Ascending aorta (tissue), 2 donors: ENCODE data around the gene HOXD8. TPM values are rescaled to one million over a fixed set of nuclear protein-coding genes. Genes with fewer than 3 reads are reported as not detected.
A peak's percentile ranks its signal among the peaks of the same experiment; 100 is the strongest.

ENCODE experiments used
- DNase-seq, 2 donors: peaks; one replicate each; pipeline ENCODE4 v3.0.0-alpha.2; 2019; ENCODE audit warnings: low spot score in 2 of 2
- H3K27ac ChIP-seq, 2 donors: fragments of 200-600 bp; sonication (generic); one replicate each; pipeline ENCODE4 v1.5.1; 2016 to 2017; ENCODE audit warnings: mild to moderate bottlenecking in 1 of 2
- H3K27me3 ChIP-seq: fragments of 200-600 bp; sonication (generic); one replicate; pipeline ENCODE4 v1.5.1; 2017
- H3K36me3 ChIP-seq, 2 donors: fragments of 200-600 bp; sonication (generic); one replicate each; pipeline ENCODE4 v1.5.1; 2016
- H3K4me1 ChIP-seq, 2 donors: fragments of 200-600 bp; sonication (generic); one replicate each; pipeline ENCODE4 v1.5.1; 2016 to 2017; ENCODE audit warnings: mild to moderate bottlenecking in 1 of 2
- H3K4me3 ChIP-seq, 2 donors: fragments of 200-600 bp; sonication (generic); one replicate each; pipeline ENCODE4 v1.5.1; 2016 to 2017; ENCODE audit warnings: mild to moderate bottlenecking in 1 of 2
- H3K9me3 ChIP-seq, 2 donors: fragments of 200-600 bp; sonication (generic); one replicate each; pipeline ENCODE4 v1.5.1; 2016
- intact Hi-C: fragments of 100-400 bp; cut with DNase I; formaldehyde crosslinking; loops from one replicate; pipeline ENCODE4 v1.15.1; 2023
- total RNA-seq: library from RNA; depleted of rRNA; stranded (reverse); fragments of >200 nt; gene quantifications from one replicate; pipeline ENCODE4 v1.1.0, GENCODE V29; 2016
- TF ChIP-seq, protein P1 (sequence below), 3 experiments: fragments of 200-600 bp in 2 of 3; fragments of 450-650 bp in 1 of 3; sonication (generic) in 2 of 3; IDR thresholded peaks; one replicate each; pipeline ENCODE4 v1.5.1; 2016 to 2019; ENCODE audit warnings: antibody characterized with exemption in 3 of 3, mild to moderate bottlenecking in 1 of 3, moderate library complexity in 1 of 3

Gene HOXD8
- total RNA-seq, 1 donor from 2014 or later: 19.8 TPM

DNA sequence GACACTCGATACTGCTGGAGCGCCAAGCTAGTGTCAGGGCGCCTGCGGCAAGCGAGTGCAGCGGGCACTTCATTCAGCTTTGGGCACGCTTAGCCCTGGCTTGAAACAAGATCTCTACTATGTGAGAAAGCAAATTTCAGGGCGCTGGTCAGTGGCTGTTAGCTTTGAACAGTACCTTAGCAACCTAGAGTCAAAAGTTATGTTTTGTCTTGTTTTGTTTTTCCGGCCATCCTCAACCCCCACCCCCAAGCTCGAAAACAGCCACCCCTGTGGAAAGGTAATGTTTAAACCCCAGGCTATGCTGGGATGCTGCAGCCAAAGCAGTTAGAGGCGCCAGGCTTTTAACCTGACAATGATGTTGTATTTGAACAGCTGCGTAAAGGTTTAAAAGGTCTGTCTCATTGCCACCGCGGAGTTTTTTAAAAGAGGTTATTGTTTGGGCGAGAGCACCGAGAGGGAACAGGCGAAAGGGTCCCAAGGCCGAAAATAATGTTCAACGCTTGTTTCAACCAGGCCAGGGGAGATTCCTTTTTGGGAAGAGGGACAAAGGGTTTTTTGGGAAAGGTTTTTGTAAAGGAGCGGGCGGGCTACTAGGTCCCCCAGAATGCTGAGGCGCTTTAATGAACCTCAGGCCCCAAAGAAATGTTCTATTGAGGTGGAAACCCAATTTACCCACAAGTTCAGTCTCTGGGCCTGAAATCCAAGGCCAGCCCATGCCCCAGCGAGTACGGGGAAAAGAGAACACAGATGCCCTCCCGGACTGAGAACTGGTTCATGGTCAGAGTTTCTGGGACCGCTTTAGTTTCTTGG lies 15.2 kb upstream of the HOXD8 start:
- Histone ChIP-seq H3K9me3 (no peaks in the 10 kb centered on the region), H3K27ac (no peak overlapping the region), H3K4me3 (no peak overlapping the region), H3K27me3 (peaks cover 56% of the 10 kb centered on the region), H3K4me1 (peaks cover 0 to 5% of the 10 kb centered on the region in 2 donors), H3K36me3 (no peaks in the 10 kb centered on the region)
- no peak for DNase-seq
- intact Hi-C loops: no loop called here
- TF ChIP-seq, protein P1, sequence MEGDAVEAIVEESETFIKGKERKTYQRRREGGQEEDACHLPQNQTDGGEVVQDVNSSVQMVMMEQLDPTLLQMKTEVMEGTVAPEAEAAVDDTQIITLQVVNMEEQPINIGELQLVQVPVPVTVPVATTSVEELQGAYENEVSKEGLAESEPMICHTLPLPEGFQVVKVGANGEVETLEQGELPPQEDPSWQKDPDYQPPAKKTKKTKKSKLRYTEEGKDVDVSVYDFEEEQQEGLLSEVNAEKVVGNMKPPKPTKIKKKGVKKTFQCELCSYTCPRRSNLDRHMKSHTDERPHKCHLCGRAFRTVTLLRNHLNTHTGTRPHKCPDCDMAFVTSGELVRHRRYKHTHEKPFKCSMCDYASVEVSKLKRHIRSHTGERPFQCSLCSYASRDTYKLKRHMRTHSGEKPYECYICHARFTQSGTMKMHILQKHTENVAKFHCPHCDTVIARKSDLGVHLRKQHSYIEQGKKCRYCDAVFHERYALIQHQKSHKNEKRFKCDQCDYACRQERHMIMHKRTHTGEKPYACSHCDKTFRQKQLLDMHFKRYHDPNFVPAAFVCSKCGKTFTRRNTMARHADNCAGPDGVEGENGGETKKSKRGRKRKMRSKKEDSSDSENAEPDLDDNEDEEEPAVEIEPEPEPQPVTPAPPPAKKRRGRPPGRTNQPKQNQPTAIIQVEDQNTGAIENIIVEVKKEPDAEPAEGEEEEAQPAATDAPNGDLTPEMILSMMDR (IDR thresholded peaks at IDR 0.05): no peak

GRCh38 chr2:176114930-176115625 lies 14.4 kb upstream of the HOXD8 start:
- no peak for DNase-seq
- TF ChIP-seq, protein P1 (IDR thresholded peaks at IDR 0.05): no peak
- Histone ChIP-seq H3K36me3 (no peaks in the 10 kb centered on the region), H3K4me3 (no peak overlapping the region), H3K4me1 (peaks cover 0 to 5% of the 10 kb centered on the region in 2 donors), H3K27me3 (peaks cover 48% of the 10 kb centered on the region), H3K27ac (no peak overlapping the region), H3K9me3 (no peaks in the 10 kb centered on the region)
- intact Hi-C loops: no loop called here

DNA sequence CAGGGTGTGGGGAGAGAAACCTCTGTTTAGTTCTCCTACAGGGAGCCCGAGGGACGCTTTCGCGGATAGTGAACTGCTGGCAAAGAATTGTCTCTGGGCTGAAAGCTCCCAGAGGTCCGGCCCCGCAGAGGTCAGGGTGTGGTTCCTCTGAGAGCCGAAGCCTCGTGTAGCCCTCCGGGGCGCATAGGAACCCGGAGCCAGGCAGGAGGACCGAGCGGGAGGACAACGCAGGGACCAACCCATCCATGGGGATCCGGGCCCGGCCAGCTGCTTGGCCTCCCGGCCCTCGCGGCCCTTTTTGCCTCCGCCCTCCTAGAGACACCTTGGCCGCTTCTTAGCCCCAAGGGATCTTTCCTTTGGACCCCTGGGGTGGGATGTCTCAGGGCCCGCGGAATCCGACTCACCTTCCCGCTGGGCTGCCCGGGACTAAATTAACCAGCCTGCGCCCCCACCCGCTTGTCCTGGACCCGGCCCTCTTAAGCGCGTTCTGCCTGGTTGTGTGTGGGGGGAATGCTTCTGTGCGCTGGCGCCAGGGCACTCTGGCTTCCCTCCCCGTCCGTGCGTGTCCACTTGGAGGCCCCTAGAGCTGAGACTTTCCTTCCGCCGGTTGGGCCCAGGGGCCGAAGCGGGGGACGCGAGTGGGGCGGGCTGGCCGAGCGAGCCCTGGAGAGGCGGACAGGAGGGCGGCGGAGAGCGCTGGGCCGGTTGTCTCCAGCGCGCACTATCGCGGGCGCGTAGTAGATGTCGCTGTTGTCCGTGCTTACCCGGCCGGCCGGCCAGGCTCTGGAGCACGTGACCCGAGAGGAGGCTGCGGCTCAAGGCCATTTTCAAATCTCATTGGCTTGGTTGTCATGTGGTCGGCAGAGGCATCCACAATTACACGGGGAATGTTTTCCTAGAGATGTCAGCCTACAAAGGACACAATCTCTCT lies 13.4 kb upstream of the HOXD8 start, which contains the start of gene HOXD10:
Gene HOXD10 (plus strand): TSS at position 896 of the 931 bp plus-strand sequence. CDS start 56 bp downstream, outside the sequence.
- Histone ChIP-seq H3K27ac (no peak within 1 kb of the TSS), H3K27me3 (peaks cover 43% of the 10 kb centered on the region), H3K36me3 (no peaks in the 10 kb centered on the region), H3K9me3 (no peaks in the 10 kb centered on the region), H3K4me1 (peaks cover 0 to 5% of the 10 kb centered on the region in 2 donors), H3K4me3 (peak within 1 kb of the TSS in 1 of 2 donors; percentile 25)
- TF ChIP-seq, protein P1 (IDR thresholded peaks at IDR 0.05): peak in 2 of 3 experiments; percentile 7 to 27
- peak in 1 of 2 donors; percentile 60 for DNase-seq
- intact Hi-C loops: no loop called here

DNA sequence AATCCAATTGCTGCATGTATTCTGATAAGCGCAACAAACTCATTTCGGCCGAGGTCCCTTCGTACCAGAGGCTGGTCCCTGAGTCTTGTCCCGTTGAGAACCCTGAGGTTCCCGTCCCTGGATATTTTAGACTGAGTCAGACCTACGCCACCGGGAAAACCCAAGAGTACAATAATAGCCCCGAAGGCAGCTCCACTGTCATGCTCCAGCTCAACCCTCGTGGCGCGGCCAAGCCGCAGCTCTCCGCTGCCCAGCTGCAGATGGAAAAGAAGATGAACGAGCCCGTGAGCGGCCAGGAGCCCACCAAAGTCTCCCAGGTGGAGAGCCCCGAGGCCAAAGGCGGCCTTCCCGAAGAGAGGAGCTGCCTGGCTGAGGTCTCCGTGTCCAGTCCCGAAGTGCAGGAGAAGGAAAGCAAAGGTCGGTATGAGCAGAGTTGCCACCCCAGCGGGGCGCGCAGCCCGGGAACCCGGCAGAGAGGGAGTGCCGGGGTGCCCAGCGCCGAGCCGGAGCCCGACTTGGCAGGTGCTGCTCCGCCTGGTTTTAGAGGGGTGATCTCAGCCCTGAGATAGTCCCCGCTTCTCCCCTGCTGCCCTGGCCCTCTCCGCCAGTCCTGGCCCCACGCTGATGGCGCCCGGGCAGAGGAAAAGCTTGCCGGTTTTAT lies 12.2 kb upstream of the HOXD8 start:
- H3K27ac ChIP-seq: no peak overlapping the region
- peaks cover 2 to 8% of the 10 kb centered on the region in 2 donors for H3K4me1 ChIP-seq
- intact Hi-C loops: no loop called here
- H3K27me3 ChIP-seq: peaks cover 46% of the 10 kb centered on the region
- peak in 1 of 2 donors; percentile 51 for DNase-seq
- no peaks in the 10 kb centered on the region for H3K9me3 ChIP-seq
- no peak overlapping the region for H3K4me3 ChIP-seq
- TF ChIP-seq, protein P1 (IDR thresholded peaks at IDR 0.05): no peak
- H3K36me3 ChIP-seq: no peaks in the 10 kb centered on the region
